Effector CD4-positive, alpha-beta T cell (primary cell): ENCODE results near the gene ZNF275.
"Not testable (repeated sequence)": the region's sequence is repeated elsewhere in the genome, so short reads cannot be mapped to it uniquely, and the experiment has no call there.

ENCODE experiments used
- DNase-seq: peaks from one replicate; pipeline ENCODE4 v3.0.0-alpha.2; 2020
- total RNA-seq: gene quantifications from one replicate; lab custom pipeline; 2026; lab: John Stamatoyannopoulos, UW

The ZNF275 gene
- total RNA-seq: 31.0 reads per million, percentile 57 among the genes with 10 or more reads in this experiment

- peak; percentile 71 for DNase-seq
Observed at GRCh38 chrX:153333821-153334653, at the start of gene ZNF275. ZNF275 (plus strand) TSS chrX:153334153; CDS start chrX:153336680, 2,527 bp downstream.

- DNase-seq: not testable (repeated sequence)
Observed at GRCh38 chrX:153285678-153286077, 48.3 kb upstream of the ZNF275 start.

GRCh38 chrX:153288807-153289206 lies 45.1 kb upstream of the ZNF275 start:
- DNase-seq: not testable (repeated sequence)

- not testable (repeated sequence) for DNase-seq
Observed at GRCh38 chrX:153293485-153294071, 40.4 kb upstream of the ZNF275 start.

GRCh38 chrX:153297376-153297775 lies 36.6 kb upstream of the ZNF275 start:
- DNase-seq: no peak

- DNase-seq: no peak
Observed at GRCh38 chrX:153299855-153300254, 34.1 kb upstream of the ZNF275 start.

GRCh38 chrX:153301746-153302145 lies 32.2 kb upstream of the ZNF275 start:
- no peak for DNase-seq

GRCh38 chrX:153302796-153303195 lies 31.2 kb upstream of the ZNF275 start:
- DNase-seq: no peak

GRCh38 chrX:153303276-153304262 lies 30.4 kb upstream of the ZNF275 start:
- DNase-seq: no peak

- no peak for DNase-seq
Observed at GRCh38 chrX:153304988-153305736, 28.8 kb upstream of the ZNF275 start.

GRCh38 chrX:153305972-153306371 lies 28.0 kb upstream of the ZNF275 start:
- no peak for DNase-seq

GRCh38 chrX:153306527-153307115 lies 27.3 kb upstream of the ZNF275 start:
- DNase-seq: no peak

- no peak for DNase-seq
Observed at GRCh38 chrX:153307276-153308178, 26.4 kb upstream of the ZNF275 start.

GRCh38 chrX:153310901-153311300 lies 23.1 kb upstream of the ZNF275 start:
- no peak for DNase-seq

GRCh38 chrX:153312041-153312440 lies 21.9 kb upstream of the ZNF275 start:
- DNase-seq: no peak

GRCh38 chrX:153312842-153313241 lies 21.1 kb upstream of the ZNF275 start:
- no peak for DNase-seq

GRCh38 chrX:153317306-153317705 lies 16.6 kb upstream of the ZNF275 start:
- DNase-seq: no peak

GRCh38 chrX:153317996-153318722 lies 15.8 kb upstream of the ZNF275 start:
- DNase-seq: no peak

- no peak for DNase-seq
Observed at GRCh38 chrX:153318811-153319210, 15.1 kb upstream of the ZNF275 start.
